HFFc6 (cell line): ENCODE data around the gene CRMP1. TPM values are rescaled to one million over a fixed set of nuclear protein-coding genes. Genes with fewer than 3 reads are reported as not detected.

Experiments used
- DNase-seq: peaks from one replicate; pipeline ENCODE4 v3.0.0-alpha.2; 2018
- H3K27ac Mint-ChIP-seq: 2 replicates; pipeline ENCODE4 v1.8.0; 2020; ENCODE audit warnings: mild to moderate bottlenecking, mixed read lengths
- H3K27me3 Mint-ChIP-seq: 2 replicates; pipeline ENCODE4 v1.8.0; 2021; ENCODE audit warnings: mild to moderate bottlenecking, moderate library complexity, mixed read lengths; ENCODE audit not compliant: insufficient read depth
- H3K36me3 Mint-ChIP-seq: 2 replicates; pipeline ENCODE4 v1.8.0; 2021; ENCODE audit warnings: low read depth, mixed read lengths
- H3K4me1 Mint-ChIP-seq: 2 replicates; pipeline ENCODE4 v1.8.0; 2020; ENCODE audit warnings: low read depth, mixed read lengths
- H3K4me3 Mint-ChIP-seq: 2 replicates; pipeline ENCODE4 v1.8.0; 2020; ENCODE audit warnings: mild to moderate bottlenecking, moderate library complexity, mixed read lengths
- H3K9me3 Mint-ChIP-seq: 2 replicates; pipeline ENCODE4 v1.8.0; 2020; ENCODE audit warnings: mild to moderate bottlenecking, mixed read lengths
- CTCF ChIP-seq: fragments of 200-600 bp; sonication (generic); IDR thresholded peaks from 2 replicates; pipeline ENCODE4 v1.5.0; 2021; ENCODE audit warnings: antibody characterized with exemption, mild to moderate bottlenecking
- total RNA-seq, 6 experiments: library from RNA; stranded (reverse); fragmentation: NEBNext Ultra II Directional; extraction: Animal tissue kit (Norgen Biotek cat#: 25700); gene quantifications; 2 replicates in 1 of 6; 3 replicates in 5 of 6; pipeline ENCODE4 v1.2.3, GENCODE V29; 2021

The CRMP1 gene
- total RNA-seq, 6 experiments from 2014 or later: not detected

- no peak for TF ChIP-seq CTCF
- Mint-ChIP-seq H3K4me3 (no peak overlapping the region), H3K9me3 (peaks cover 12% of the 10 kb centered on the region; the same call in 1 of the 2 replicates), H3K27ac (no peak overlapping the region), H3K27me3 (peaks cover 5% of the 10 kb centered on the region), H3K4me1 (no peaks in the 10 kb centered on the region), H3K36me3 (no peaks in the 10 kb centered on the region)
- no peak for DNase-seq
These were observed 39.2 kb upstream of the CRMP1 start for GRCh38 chr4:5932035-5932568.

- TF ChIP-seq CTCF: no peak
- Mint-ChIP-seq H3K4me3 (no peak overlapping the region), H3K27me3 (peaks cover 5% of the 10 kb centered on the region), H3K36me3 (no peaks in the 10 kb centered on the region), H3K9me3 (peaks cover 12% of the 10 kb centered on the region; the same call in 1 of the 2 replicates), H3K27ac (no peak overlapping the region), H3K4me1 (no peaks in the 10 kb centered on the region)
- DNase-seq: no peak
These were observed 38.6 kb upstream of the CRMP1 start for GRCh38 chr4:5931526-5931925.

GRCh38 chr4:5930876-5931275 is 38.0 kb upstream of the CRMP1 start:
- no peaks in the 10 kb centered on the region for H3K4me1 Mint-ChIP-seq
- no peak for TF ChIP-seq CTCF
- peaks cover 5% of the 10 kb centered on the region for H3K27me3 Mint-ChIP-seq
- H3K36me3 Mint-ChIP-seq: no peaks in the 10 kb centered on the region
- H3K27ac Mint-ChIP-seq: no peak overlapping the region
- no peak for DNase-seq
- H3K9me3 Mint-ChIP-seq: peaks cover 12% of the 10 kb centered on the region; the same call in 1 of the 2 replicates
- no peak overlapping the region for H3K4me3 Mint-ChIP-seq

- no peak for DNase-seq
- Mint-ChIP-seq H3K27ac (no peak overlapping the region), H3K36me3 (no peaks in the 10 kb centered on the region), H3K4me1 (no peaks in the 10 kb centered on the region), H3K9me3 (peaks cover 12% of the 10 kb centered on the region; the same call in 1 of the 2 replicates), H3K27me3 (peaks cover 5% of the 10 kb centered on the region), H3K4me3 (no peak overlapping the region)
- TF ChIP-seq CTCF: no peak
These were observed 37.6 kb upstream of the CRMP1 start for GRCh38 chr4:5930456-5930855.

GRCh38 chr4:5928844-5929420 is 36.0 kb upstream of the CRMP1 start:
- no peaks in the 10 kb centered on the region for H3K36me3 Mint-ChIP-seq
- H3K27ac Mint-ChIP-seq: no peak overlapping the region
- no peak for TF ChIP-seq CTCF
- peaks cover 8% of the 10 kb centered on the region; the same call in 1 of the 2 replicates for H3K9me3 Mint-ChIP-seq
- H3K27me3 Mint-ChIP-seq: peaks cover 6% of the 10 kb centered on the region
- no peak for DNase-seq
- no peak overlapping the region for H3K4me3 Mint-ChIP-seq
- no peaks in the 10 kb centered on the region for H3K4me1 Mint-ChIP-seq
